Measurements from ENCODE around the gene GYG1. TPM values are rescaled to one million over a fixed set of nuclear protein-coding genes. Genes with fewer than 3 reads are reported as not detected.

Gene GYG1
- total RNA-seq, 2 experiments from 2014 or later, result 21.0 to 22.3 TPM

DNA sequence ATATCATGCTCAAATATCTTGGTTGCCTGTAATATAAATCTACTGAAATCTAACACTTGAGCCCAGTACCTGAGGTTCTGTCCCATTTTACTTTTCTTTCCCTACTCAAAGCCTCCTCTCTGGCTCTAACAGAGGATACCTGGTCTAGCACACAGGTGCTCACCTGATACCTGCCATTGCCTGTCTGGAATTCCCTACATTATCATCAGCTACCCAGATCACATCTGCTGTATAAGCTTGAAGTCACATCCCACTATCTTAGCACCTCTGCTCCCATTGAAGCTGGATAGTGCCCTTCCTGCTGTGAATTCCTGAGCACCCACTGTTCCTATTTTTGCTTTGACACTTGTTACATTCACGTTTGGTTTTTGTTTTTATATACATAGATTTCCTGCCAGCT lies 30.5 kb downstream of the GYG1 start:
- ATAC-seq (ENCODE audit: poor library complexity), result no peak
- H3K27me3 Mint-ChIP-seq, result no peaks in the 10 kb centered on the region
- no peaks in the 10 kb centered on the region for H3K4me1 ChIP-seq (ENCODE audit: insufficient read depth, low read length)
- H3K36me3 ChIP-seq (ENCODE audit: insufficient read depth, low read length), result peaks cover 55% of the 10 kb centered on the region
- no peak overlapping the region for H3K4me3 ChIP-seq (ENCODE audit: low read length)
- peaks cover 76% of the 10 kb centered on the region for H3K36me3 Mint-ChIP-seq (ENCODE audit: low read depth)
- H3K4me3 Mint-ChIP-seq, result no peak overlapping the region
- no peak overlapping the region for H3K27ac Mint-ChIP-seq
- H3K9me3 Mint-ChIP-seq, result no peaks in the 10 kb centered on the region
- no peaks in the 10 kb centered on the region for H3K4me1 Mint-ChIP-seq (ENCODE audit: low read depth)
- DNase-seq, result no peak
- no peaks in the 10 kb centered on the region for H3K27me3 ChIP-seq (ENCODE audit: control insufficient read depth in 1 of 2, insufficient read depth in 2 of 2, low read length in 2 of 2)
- no peak overlapping the region for H3K27ac ChIP-seq (ENCODE audit: low read depth in 1 of 2, low read length in 2 of 2)
- POLR2A ChIA-PET, result no interaction called here
- no peaks in the 10 kb centered on the region for H3K9me3 ChIP-seq (ENCODE audit: control insufficient read depth in 1 of 2, insufficient read depth in 1 of 2, low read length in 2 of 2)
- TF ChIP-seq, protein P1, sequence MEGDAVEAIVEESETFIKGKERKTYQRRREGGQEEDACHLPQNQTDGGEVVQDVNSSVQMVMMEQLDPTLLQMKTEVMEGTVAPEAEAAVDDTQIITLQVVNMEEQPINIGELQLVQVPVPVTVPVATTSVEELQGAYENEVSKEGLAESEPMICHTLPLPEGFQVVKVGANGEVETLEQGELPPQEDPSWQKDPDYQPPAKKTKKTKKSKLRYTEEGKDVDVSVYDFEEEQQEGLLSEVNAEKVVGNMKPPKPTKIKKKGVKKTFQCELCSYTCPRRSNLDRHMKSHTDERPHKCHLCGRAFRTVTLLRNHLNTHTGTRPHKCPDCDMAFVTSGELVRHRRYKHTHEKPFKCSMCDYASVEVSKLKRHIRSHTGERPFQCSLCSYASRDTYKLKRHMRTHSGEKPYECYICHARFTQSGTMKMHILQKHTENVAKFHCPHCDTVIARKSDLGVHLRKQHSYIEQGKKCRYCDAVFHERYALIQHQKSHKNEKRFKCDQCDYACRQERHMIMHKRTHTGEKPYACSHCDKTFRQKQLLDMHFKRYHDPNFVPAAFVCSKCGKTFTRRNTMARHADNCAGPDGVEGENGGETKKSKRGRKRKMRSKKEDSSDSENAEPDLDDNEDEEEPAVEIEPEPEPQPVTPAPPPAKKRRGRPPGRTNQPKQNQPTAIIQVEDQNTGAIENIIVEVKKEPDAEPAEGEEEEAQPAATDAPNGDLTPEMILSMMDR (IDR thresholded peaks at IDR 0.05), result no peak
- intact Hi-C loops (cut with DNase I, micrococcal nuclease), result no loop called here
- CTCF ChIA-PET, result interaction anchor here (1.2 kb wide), 1 partner anchor 26 kb away, joined by 3 read pairs; no protein-coding TSS in a partner anchor

DNA sequence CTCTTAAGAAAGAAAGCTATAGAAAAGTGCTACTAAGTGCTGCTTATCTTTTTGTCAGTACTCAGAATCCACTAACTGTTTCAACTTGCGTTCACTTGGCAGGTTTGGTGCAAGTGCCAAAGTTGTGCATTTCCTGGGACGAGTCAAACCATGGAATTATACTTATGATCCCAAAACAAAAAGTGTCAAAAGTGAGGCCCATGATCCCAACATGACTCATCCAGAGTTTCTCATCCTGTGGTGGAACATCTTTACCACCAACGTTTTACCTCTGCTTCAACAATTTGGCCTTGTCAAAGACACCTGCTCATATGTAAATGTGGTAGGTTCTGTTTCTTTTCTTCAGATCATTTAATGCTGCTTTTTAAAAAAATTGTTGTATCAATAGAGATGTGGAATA lies 32.6 kb downstream of the GYG1 start:
- H3K27ac ChIP-seq (ENCODE audit: low read depth in 1 of 2, low read length in 2 of 2), result no peak overlapping the region
- no peaks in the 10 kb centered on the region for H3K27me3 Mint-ChIP-seq
- intact Hi-C loops (cut with DNase I, micrococcal nuclease), result no loop called here
- no peak for ATAC-seq (ENCODE audit: poor library complexity)
- TF ChIP-seq, protein P1 (IDR thresholded peaks at IDR 0.05), result no peak
- no peaks in the 10 kb centered on the region for H3K9me3 Mint-ChIP-seq
- H3K4me1 Mint-ChIP-seq (ENCODE audit: low read depth), result no peaks in the 10 kb centered on the region
- ChIA-PET CTCF (no interaction called here), POLR2A (no interaction called here)
- H3K27me3 ChIP-seq (ENCODE audit: control insufficient read depth in 1 of 2, insufficient read depth in 2 of 2, low read length in 2 of 2), result no peaks in the 10 kb centered on the region
- H3K9me3 ChIP-seq (ENCODE audit: control insufficient read depth in 1 of 2, insufficient read depth in 1 of 2, low read length in 2 of 2), result no peaks in the 10 kb centered on the region
- no peaks in the 10 kb centered on the region for H3K4me1 ChIP-seq (ENCODE audit: insufficient read depth, low read length)
- peaks cover 70% of the 10 kb centered on the region for H3K36me3 ChIP-seq (ENCODE audit: insufficient read depth, low read length)
- peaks cover 92% of the 10 kb centered on the region for H3K36me3 Mint-ChIP-seq (ENCODE audit: low read depth)
- no peak overlapping the region for H3K27ac Mint-ChIP-seq
- DNase-seq, result no peak
- H3K4me3 ChIP-seq (ENCODE audit: low read length), result no peak overlapping the region
- H3K4me3 Mint-ChIP-seq, result no peak overlapping the region

DNA sequence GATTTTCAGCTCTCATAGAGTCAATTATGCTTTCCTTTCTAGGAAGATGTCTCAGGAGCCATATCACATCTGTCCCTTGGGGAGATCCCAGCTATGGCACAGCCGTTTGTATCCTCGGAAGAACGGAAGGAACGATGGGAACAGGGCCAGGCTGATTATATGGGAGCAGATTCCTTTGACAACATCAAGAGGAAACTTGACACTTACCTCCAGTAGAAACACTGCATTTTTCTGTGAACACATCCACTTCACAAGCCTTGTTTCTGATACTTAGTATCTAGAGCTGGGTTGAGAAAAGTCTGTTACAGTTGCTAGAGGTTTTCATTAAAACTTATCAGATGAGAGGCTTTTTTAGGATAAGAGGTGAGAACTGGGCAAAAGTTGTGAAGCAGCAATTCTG lies 35.4 kb downstream of the GYG1 start:
- Histone ChIP-seq H3K4me1 (ENCODE audit: insufficient read depth, low read length) (no peaks in the 10 kb centered on the region), H3K9me3 (ENCODE audit: control insufficient read depth in 1 of 2, insufficient read depth in 1 of 2, low read length in 2 of 2) (no peaks in the 10 kb centered on the region), H3K4me3 (ENCODE audit: low read length) (no peak overlapping the region), H3K27me3 (ENCODE audit: control insufficient read depth in 1 of 2, insufficient read depth in 2 of 2, low read length in 2 of 2) (no peaks in the 10 kb centered on the region), H3K27ac (ENCODE audit: low read depth in 1 of 2, low read length in 2 of 2) (no peak overlapping the region), H3K36me3 (ENCODE audit: insufficient read depth, low read length) (peaks cover 60% of the 10 kb centered on the region)
- Mint-ChIP-seq H3K36me3 (ENCODE audit: low read depth) (peaks cover 87% of the 10 kb centered on the region), H3K4me1 (ENCODE audit: low read depth) (no peaks in the 10 kb centered on the region), H3K4me3 (no peak overlapping the region), H3K27ac (peak overlapping the region; percentile 26), H3K27me3 (no peaks in the 10 kb centered on the region), H3K9me3 (no peaks in the 10 kb centered on the region)
- DNase-seq, result no peak
- ChIA-PET POLR2A (no interaction called here), CTCF (no interaction called here)
- intact Hi-C loops (cut with DNase I, micrococcal nuclease), result no loop called here
- ATAC-seq (ENCODE audit: poor library complexity), result no peak
- TF ChIP-seq, protein P1 (IDR thresholded peaks at IDR 0.05), result no peak

Measured in CD4-positive, alpha-beta T cell (primary cell).